Dermis blood vessel endothelial cell (primary cell): ENCODE data around the gene ELMO1. TPM values are rescaled to one million over a fixed set of nuclear protein-coding genes. Genes with fewer than 3 reads are reported as not detected.
A peak's percentile ranks its signal among the peaks of the same experiment; 100 is the strongest.
"Not testable (repeated sequence)": the region's sequence is repeated elsewhere in the genome, so short reads cannot be mapped to it uniquely, and the experiment has no call there.

Source experiments
- DNase-seq: peaks from one replicate; pipeline ENCODE4 v3.0.0; 2010
- total RNA-seq: library from RNA; depleted of rRNA; stranded (reverse); fragments of >200 nt; gene quantifications from 2 replicates; pipeline ENCODE4 v1.2.3, GENCODE V29; 2014

ELMO1 gene
- total RNA-seq, 1 donor from 2014 or later, result 109 TPM

DNA sequence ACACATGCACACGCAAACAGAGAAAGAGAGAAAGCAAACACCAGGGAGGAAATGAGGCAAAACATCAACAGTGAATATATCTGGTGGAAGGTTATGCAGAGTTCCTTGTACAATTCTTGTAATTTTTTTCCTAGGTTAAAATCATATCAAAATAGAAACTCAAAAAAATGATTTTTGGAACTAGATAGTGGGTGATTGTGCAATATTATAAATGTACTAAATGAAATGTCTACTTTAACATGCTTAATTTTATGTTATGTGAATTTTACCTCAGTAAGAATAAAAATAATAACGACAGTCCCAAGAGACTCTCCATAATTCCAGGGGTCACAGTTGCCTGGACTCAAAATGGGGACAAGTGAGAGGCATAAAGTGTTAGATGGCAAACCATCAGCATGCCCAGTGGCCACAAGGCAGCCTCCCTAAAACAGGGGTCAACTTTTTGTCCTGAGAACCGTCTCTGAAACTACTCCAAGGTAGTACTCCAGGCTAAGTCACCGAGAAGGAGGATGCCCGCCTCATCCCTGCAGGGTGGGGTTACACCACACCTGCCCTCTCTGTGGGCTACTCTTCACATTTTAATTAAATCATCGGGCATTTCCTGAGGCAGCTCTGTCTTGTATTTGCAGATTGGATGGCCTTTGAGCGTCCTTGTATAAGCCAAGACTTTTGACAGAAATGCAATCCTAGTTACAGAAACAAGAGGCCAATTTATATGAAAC is 267.7 kb downstream of the ELMO1 start:
- DNase-seq, result no peak

DNA sequence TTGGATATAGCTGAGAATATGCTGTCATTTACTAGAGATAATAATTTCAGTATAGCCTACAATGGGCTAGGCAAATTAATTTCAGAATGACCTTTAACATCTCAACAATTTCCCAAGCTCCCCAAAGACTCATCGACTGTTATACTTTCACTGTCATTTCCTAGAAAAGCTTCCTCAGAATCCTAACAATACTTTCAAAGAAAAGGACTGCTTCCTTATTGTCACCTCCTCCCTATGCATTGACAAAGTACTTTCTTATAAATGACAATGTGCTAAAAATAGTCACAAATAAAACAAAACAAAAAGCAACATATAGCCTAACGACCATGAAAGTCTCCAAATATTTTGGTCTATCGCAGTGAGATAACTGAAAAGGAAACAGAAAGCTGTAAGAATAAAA is 272.6 kb downstream of the ELMO1 start:
- no peak for DNase-seq

DNA sequence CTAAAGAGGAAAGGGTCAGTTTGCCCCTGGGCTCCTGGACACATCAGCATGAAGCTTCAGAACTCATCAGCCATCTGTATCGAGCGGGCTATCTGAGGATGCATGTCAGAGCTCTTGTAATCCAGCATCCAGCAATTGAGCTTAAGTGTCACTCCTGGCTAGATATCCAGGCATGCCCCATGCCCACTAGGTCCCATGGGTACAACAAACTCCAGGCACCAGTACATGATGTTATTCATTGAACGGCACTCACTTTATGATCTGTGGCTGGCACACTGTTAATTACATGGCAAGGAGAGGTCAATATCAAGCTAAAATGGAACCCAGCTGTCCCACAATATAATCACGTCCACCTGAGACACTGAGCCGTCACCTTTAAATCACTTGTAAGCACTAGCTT is 274.2 kb downstream of the ELMO1 start:
- DNase-seq, result no peak

DNA sequence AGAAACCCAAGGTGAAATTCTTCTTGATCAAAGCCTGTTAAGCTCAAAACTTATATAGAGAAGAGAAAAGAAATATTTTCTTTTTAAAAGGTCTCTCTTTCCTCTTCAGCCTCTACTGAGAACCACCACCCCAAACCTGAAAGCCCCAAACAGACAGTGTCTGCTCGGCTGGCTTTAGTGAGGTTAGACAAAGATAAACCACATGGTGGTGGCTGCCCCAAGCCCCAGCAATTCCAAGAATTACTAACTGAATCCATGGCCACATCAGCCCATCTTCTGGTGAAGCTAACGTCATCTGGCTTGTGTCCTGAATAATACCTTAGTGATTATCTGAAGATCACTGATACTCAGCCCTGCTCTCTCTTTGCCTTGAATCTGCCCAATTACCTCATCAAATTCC is 275.0 kb downstream of the ELMO1 start:
- DNase-seq, result no peak

DNA sequence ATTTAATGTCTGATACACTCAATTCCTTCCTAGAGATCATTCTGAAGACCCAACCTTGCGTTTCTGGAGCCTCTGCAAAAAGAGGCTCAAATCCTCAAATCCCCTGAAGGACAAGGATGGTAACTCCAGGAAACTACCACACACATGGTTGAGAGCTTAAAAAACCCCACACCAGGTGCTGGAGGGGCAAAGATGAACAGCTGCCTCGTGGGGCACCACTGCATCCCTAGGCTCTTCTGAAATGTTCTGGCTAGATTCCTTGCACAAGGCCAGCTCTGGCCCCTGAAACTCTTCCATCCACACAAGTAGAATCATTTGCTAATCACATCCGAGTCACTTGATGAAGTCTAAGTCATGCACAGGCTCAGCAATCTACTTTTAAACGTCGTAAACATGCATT is 286.6 kb downstream of the ELMO1 start:
- no peak for DNase-seq

DNA sequence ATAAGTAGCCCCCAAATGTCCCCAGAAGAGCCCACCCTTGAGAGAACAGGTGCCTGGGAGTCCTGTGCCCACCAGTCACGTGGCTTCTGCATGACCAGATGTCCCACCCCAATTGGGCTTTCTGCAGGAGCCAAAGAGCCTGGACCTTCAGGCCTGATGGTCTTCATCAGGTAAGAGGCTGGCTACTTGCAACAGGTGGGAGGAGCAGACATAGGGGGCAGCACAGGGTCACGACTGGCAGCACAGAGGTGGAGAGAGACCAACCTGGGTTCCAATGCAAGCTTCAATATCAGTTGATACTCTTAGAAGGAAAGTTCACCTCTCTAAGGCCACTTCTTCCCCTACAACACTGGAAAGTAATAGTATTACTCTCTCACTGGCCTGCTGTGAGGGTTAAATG is 288.0 kb downstream of the ELMO1 start:
- DNase-seq, result no peak

DNA sequence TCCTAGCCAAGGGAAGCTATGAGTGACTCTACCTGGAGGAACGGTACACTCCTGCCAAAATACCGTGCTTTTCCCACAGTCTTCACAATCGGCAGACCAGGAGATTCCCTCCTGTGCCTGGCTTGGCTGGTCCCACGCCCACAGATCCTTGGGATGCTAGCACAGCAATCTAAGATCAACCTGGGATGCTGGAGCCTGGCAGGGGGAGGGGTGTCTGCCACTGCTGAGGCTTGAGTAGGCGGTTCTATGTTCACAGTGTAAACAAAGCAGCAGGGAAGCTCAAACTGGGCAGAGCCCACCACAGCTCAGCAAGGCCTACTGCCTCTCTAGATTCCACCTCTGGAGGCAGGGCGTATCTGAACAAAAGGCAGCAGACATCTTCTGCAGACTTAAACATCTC is 295.3 kb downstream of the ELMO1 start:
- DNase-seq, result no peak

DNA sequence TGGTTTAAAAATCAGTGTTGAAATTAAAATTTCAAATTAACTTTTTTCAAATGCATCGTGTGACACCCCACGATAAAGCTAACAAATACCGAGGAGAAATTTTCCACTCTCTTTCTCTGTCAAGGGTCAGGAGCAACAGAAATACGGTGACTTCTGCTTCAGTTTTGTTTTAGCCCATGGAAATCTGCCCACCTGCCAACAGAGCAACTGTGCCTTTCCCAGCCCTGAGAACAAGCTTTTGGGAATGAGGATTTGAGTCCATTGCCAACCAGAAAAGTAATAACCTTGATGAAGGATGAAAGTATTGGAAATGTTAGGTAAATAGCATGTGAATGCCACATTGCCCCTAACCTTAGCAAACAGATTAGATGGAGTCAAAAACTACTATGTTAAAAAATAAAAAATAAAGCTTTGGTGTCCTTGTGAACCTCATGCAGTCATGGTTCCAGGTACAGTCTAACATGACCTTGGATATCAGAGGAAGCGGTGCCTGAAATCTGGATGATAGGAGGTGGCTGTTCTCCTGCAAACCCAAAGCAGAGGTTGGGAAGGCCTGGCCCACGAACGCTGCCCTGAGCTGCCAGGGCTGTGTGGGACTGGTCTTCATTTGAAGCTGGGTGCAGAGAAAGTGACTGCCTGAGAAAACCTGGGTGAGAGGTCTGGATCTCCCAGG is 296.8 kb downstream of the ELMO1 start:
- DNase-seq, result no peak

DNA sequence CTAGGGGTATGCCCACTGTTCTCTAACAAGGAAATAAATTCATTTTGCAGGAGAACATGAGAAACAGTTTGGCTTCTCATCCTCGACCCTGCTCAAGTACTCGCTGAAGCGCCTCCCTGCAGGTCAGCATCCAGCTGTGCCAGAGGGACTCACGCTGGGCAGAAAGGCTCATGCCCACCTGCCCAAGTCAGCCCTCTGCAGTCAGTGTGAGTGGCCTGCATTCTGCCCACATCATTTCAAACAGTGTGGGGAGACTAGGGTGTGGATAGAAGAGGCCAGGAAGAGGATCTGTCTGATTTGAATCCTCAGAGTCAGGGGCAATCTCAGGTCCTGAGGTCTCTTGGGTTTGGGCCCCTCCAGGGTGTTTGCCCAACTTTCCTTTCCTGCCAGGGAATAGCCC is 297.8 kb downstream of the ELMO1 start:
- DNase-seq, result no peak

DNA sequence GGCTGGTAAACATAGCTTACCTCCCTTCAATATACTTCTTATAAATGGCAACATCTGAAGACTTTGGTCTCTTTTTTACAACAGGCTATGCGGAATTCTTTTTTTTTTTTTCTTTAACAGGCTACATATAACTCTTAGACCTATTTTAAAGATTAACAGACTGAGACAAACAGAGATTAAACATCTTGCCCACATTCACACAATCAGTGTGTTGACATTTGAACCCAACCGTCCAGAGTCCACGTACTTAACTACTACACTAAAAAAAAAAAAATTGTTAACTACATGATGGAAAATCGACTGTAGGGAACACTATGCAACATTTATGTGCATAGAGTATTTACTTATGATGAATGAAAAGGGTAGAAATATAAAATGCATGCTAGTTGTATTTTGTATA is 298.5 kb downstream of the ELMO1 start:
- DNase-seq, result no peak

DNA sequence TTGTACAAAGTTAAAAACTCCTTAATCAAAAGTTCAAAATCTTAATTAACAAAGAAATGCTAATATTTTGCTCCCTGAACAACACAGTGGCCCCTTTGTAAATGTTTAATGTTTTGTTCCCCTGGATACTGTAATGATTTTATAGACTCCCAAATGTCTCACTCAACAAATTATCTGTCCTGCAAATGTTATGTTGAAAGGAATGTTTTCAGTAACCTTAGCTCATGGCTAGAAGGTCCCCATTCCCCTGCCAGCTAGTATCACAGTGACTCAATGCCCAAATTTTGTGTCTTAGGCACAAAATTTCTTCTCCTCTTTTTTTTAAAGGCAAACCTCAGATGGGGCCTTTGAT is 298.9 kb downstream of the ELMO1 start:
- no peak for DNase-seq

DNA sequence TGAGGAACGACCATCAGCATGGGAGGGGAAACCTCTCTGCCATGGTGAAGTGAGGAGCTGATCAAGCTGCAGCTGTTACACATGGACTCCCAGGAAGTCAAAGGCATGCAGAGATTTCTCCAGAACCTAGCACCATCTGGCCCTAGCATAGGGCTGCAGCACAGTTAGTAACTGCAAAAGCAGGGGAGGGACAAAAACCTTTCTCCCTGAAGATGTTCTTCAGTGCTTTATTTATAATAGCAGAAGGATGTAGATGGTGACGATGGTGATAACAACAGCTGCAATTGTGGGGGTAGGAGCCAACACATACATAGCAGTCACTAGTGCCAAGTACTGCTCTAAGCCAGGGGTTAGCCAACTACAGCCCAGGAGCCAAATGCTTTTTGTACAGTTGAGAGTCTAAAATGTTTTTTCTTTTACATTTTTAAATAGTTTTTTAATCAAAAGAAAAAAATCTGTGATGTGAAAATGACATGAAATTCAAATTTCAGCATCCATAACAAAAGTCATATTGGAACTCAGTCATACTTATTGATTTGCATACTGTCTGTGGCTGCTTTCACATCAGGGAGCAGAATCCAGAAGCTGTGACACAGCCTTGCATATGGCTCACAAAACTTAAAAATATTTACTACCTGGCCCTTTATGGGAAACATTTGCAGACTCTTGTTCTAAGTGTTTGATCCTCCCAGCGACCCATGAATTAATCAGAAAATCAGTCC is 299.5 kb downstream of the ELMO1 start:
- no peak for DNase-seq

DNA sequence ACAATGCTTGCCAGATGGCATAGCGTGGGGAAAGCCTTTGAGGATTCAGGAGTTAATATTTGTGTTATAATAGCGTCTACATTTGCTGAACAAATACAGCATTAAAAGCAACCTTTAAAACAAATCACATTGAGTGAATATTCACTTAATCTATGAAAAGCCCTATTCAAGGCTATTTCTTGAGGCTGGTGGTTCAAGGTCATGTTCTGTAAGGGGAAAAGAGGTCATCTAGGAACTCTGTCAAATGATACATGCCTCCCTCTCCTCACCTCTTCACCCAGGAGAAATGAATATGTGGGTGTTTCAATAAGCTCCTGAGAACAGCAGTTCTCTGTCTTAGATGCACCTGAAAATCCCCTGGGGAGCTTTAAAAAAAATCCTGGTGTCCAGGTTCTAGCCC is 303.0 kb downstream of the ELMO1 start:
- DNase-seq, result no peak

DNA sequence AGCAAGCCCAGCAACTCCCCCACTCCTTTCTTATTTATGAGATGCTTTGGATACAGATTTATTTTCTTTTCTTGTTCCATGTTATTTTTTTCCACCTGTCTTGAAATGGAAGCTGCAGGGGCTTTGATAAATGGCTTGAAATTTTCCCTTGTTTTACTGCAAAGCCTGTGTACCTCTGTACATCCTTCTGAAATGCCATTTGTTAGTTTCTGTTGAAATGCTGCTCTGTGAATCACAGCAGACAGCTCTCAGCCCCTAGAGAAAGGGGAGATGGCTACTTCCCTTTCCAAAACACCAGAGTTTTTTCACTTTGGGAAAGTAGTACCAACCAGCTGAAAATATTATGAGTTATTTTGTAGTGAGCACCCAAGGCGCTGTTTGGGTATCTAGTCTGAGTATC is 304.2 kb downstream of the ELMO1 start:
- DNase-seq, result no peak

DNA sequence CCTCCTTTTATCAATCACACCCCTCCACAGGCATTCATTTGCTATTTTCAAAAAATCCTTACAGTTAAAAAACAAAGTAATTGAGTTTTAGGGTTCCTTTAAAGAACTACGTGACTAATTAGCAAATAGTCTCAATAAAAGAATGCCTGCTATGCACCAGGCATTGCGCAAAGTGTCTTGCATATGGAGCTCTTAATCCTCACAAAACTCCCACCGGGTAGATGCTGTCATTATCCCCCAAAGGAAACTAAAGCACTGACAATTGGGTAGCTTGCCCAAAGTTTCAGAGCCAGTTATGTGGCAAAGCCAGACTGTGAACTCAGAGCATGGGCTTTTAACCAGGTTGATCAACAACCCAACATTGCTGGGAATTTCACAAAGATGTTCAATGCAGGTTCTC is 305.7 kb downstream of the ELMO1 start:
- no peak for DNase-seq

DNA sequence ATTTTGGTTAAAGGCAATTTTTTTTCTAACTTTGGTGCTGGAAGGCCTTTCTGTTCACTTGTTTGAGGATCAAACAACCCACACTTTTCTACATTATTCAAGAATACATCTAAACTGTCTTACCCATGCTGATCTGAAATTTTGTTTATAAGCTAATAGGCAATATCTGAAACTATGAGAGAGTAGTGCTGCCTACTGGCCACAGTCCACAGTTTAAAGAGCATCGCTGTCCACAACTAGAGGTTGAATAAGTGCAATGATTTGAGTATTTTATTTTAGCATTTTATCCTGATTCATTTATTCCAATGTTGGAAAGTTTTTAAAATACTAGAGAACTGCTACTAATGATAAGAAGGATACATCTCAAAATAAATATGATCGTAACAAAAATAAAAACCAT is 306.9 kb downstream of the ELMO1 start:
- DNase-seq, result peak; percentile 6

DNA sequence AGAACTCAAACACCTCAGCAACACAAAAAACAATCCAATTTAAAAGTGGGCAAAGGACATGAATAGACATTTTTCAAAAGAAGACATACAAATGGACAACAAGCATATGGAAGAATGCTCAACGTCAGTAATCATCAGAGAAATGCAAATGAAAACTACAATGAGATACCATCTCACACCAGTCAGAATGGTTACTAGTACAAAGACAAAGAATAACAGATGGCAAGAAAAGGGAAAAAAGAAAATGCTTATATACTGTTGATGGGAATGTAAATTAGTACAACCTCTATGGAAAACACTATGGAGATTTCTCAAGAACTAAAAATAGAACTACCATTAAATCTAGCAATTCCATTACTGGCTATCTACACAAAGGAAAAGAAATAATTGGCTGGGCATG is 314.8 kb downstream of the ELMO1 start:
- DNase-seq, result not testable (repeated sequence)

DNA sequence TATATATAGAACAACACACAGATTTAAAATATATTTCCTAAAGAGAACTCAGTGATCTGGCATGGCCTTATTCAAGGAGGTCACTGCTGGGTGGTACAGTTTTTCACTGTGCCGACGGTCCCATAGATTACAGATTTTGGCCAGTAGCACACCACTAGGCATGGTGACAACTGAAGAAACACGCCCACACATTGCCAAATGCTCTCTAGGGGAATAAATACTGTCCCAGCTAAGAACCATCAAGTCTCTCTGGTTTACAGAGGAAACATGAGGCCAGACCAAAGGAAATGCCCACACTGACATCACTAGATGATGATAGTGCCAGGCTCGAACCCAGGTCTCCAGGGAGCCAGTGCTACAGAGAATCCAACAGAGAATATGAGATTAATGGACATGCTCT is 316.8 kb downstream of the ELMO1 start:
- DNase-seq, result no peak

DNA sequence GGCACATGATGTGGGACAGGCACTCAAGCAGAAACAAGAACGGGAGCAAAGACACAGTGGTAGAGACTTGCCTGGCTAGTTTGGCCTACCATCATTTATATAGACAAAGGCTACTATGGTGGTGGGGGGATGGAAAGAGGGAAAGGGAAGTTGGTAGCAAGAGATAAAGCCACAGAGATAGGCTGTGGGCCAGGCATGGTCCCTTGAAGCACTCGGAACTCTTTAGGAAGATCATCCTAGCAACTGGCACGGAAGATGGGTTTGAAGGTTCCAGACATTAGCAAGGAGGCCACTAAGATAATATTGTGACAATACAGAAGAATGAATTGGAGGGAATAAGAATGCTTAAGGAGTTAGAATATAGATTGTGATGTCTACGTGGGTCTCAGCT is 319.6 kb downstream of the ELMO1 start:
- DNase-seq, result no peak

DNA sequence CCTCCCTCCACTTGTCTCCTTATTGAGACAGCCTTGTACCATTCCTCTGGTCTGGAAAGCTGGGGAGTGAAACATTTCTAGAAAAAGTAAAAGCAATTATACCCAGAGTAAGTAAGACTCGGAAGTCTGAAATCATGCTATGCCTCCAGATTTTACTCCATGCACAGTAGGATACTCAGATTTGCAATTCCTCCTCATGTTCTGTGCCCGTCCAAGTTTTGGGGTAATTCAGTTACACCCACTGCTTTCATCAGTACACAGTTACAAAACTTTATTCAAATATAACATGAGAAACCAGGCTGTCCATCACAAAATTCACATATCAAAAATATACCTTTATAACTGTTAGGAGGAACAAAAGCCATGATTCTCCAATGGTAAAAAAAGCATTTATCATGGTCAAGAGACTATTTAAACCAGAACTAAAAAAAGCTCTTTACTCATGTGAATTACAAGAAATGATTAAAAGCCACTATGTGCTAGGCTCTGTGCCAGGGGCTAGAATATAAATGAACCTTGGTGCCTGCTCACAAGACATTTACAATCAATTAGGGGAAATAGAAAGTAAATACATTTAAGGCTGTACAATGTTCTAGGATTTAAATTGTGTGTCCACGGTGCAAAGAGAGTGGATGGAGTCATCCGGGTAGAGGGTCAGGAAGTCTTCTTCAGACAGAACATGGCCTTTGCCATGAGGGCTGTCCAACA is 320.2 kb downstream of the ELMO1 start:
- no peak for DNase-seq

DNA sequence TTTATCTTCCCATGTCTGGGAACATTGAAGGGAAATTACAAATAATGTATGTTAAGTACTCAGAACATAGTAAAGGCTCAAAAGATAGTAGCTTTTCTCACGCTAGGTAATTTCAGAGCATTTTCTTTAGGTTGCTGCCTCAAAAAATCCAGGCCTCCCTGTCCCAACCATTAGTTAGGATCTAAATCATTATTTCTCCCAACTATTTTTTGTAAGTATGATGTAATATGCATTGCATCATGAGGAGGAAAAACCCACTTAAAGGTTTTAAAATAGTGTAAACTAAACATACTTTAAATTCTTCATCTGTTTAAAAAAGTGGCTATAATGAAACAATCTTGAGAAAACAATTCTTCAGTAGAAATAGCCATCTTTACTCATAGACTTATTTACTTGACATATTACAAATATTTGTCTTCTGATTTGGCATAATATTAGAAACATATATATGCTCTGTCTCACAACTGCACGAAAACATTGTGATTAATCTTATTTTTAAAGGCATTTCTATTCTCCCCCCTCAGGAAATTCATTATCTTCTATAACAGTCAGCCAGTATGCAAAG is 329.3 kb downstream of the ELMO1 start:
- DNase-seq, result no peak

DNA sequence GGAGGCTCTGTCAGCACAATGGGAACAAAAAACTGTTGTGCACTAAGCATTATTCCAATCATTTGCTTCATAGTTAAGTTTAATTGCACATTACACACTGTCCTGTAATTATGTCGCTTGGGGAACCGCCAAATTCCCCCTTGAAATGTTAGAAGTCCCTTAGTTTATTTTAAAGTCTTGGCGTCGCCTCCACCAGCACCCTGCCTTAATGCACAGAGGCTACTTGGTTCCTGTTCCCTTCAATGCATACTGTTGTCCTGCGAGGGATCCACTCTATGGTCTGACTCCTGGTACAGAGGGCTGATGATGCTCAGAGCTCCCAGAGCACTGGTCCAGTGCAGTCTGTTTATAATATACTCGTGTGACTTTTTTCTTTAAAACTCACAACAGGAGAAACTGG is 330.7 kb downstream of the ELMO1 start:
- DNase-seq, result no peak

DNA sequence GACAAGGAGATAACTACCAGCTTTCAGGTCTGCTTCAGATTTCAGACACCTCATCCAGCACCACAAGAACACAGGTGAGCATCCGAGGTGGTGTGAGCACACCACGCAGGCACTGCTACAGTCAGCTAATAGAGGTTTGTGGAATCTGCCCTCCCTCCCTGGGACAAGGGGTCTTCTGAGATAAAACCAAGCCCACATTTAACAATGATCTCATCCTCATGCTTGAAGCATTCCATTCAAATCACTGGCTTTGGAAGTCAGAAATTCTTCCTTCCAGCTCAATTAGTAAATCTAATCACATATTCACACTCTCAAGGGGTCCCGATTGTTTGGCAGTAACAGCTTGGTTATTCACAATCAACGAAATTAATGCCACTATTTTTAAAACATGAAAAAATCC is 331.4 kb downstream of the ELMO1 start:
- DNase-seq, result no peak
